ENCODE data around the gene ZNF365.

GRCh38 chr10:62377026-62377415 is 2.9 kb downstream of the ZNF365 start:
- TF ChIP-seq CTCF (IDR thresholded peaks at IDR 0.05; ENCODE audit: low read length) (no peak), EZH2 (optimal IDR thresholded peaks at IDR 0.05; ENCODE audit: low read depth, low read length) (no peak), EZH2phosphoT487 (IDR thresholded peaks at IDR 0.05; ENCODE audit: low read length) (no peak)

All from MM.1S (cell line).